Type B pancreatic cell (in vitro differentiated cells): ENCODE results near the gene KCMF1. TPM values are rescaled to one million over a fixed set of nuclear protein-coding genes. Genes with fewer than 3 reads are reported as not detected.

Experiments
- DNase-seq: peaks from one replicate; pipeline ENCODE4 v3.0.0; 2021; ENCODE audit warnings: mixed read lengths; ENCODE audit not compliant: unreplicated experiment; ENCODE audit errors: extremely low spot score
- H3K27ac Mint-ChIP-seq: 2 replicates; pipeline ENCODE4 v1.8.0; 2021; ENCODE audit warnings: mild to moderate bottlenecking, mixed read lengths
- H3K27me3 Mint-ChIP-seq: 2 replicates; pipeline ENCODE4 v1.8.0; 2021; ENCODE audit warnings: mixed read lengths
- H3K36me3 Mint-ChIP-seq: 2 replicates; pipeline ENCODE4 v1.8.0; 2021; ENCODE audit warnings: mixed read lengths
- H3K4me1 Mint-ChIP-seq: one replicate; pipeline ENCODE4 v1.8.0; 2021; ENCODE audit warnings: mixed read lengths; ENCODE audit not compliant: unreplicated experiment
- H3K4me3 Mint-ChIP-seq: 2 replicates; pipeline ENCODE4 v1.8.0; 2021; ENCODE audit warnings: mild to moderate bottlenecking, mixed read lengths
- H3K9me3 Mint-ChIP-seq: 2 replicates; pipeline ENCODE4 v1.8.0; 2021; ENCODE audit warnings: mixed read lengths
- total RNA-seq: library from RNA; stranded (reverse); gene quantifications from 2 replicates; pipeline ENCODE4 v1.2.1, GENCODE V29; 2021; ENCODE audit warnings: low replicate concordance
- TF ChIP-seq, protein P1 (sequence below): fragments of 200-600 bp; sonication (generic); conservative IDR thresholded peaks from 2 replicates; pipeline ENCODE4 v1.5.0; 2021; ENCODE audit warnings: antibody characterized with exemption, mild to moderate bottlenecking

The KCMF1 gene
- total RNA-seq, 1 donor from 2014 or later: 62.2 TPM

DNA sequence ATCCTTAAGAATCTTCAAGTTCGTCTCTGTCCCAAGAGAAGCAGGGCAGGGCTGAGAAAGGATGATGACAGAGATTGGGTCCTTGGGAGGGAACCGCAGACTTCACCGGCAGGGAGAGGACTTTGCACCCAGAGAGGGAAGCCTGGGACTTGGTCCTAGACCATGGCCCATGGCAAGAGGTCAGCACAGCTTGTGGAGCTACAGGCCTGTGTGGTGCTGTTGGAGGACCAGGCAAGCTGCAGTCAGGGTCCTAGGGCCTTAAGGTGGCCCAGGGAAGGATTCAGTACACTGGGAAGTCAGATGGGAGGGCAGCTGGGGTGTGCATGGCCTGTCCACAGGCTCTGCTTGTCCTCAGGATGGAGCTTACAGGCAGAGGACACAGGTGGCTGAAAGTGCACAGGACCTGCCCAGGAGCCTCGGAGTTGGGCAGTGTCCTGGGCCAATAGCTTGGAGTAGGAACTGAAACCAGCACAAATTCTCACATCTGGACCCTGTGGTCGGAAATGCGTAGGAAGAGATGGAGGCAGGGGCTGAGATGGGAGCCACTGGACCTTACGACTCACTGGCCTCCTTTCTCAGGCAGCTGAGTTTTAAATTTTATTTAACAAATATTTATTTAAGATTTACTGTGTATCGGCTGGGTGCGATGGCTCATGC is 105.8 kb downstream of the KCMF1 start:
- no peak overlapping the region for H3K27ac Mint-ChIP-seq
- H3K4me3 Mint-ChIP-seq: no peak overlapping the region
- TF ChIP-seq, protein P1, sequence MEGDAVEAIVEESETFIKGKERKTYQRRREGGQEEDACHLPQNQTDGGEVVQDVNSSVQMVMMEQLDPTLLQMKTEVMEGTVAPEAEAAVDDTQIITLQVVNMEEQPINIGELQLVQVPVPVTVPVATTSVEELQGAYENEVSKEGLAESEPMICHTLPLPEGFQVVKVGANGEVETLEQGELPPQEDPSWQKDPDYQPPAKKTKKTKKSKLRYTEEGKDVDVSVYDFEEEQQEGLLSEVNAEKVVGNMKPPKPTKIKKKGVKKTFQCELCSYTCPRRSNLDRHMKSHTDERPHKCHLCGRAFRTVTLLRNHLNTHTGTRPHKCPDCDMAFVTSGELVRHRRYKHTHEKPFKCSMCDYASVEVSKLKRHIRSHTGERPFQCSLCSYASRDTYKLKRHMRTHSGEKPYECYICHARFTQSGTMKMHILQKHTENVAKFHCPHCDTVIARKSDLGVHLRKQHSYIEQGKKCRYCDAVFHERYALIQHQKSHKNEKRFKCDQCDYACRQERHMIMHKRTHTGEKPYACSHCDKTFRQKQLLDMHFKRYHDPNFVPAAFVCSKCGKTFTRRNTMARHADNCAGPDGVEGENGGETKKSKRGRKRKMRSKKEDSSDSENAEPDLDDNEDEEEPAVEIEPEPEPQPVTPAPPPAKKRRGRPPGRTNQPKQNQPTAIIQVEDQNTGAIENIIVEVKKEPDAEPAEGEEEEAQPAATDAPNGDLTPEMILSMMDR: no peak
- no peaks in the 10 kb centered on the region for H3K4me1 Mint-ChIP-seq
- no peak for DNase-seq
- H3K27me3 Mint-ChIP-seq: no peaks in the 10 kb centered on the region
- no peaks in the 10 kb centered on the region for H3K36me3 Mint-ChIP-seq
- H3K9me3 Mint-ChIP-seq: peaks cover 6% of the 10 kb centered on the region

GRCh38 chr2:85077859-85078419 is 107.0 kb downstream of the KCMF1 start:
- TF ChIP-seq, protein P1: no peak
- Mint-ChIP-seq H3K9me3 (peaks cover 6% of the 10 kb centered on the region), H3K4me1 (no peaks in the 10 kb centered on the region), H3K4me3 (no peak overlapping the region), H3K27ac (no peak overlapping the region), H3K36me3 (no peaks in the 10 kb centered on the region), H3K27me3 (peaks cover 2% of the 10 kb centered on the region)
- no peak for DNase-seq

DNA sequence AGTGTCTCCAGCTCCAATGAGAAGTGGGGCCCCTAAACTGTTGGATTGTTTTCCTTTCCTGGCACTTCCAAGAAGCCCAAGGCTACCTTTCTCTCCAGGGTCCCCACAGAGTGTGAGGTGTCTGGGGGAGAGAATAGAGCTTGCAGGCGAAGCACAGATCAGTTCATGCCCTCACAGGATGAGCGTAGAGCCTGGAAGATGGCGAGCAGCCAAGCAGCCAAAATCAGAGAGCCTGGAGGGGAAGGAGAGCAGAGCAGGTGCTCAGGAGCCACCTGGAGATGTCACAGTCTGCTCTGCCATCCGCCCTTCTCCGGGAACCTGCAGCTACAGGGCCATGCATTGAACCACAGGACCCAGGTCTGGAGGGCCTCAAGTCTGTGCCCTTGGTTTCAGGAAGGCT is 107.6 kb downstream of the KCMF1 start:
- peaks cover 6% of the 10 kb centered on the region for H3K27me3 Mint-ChIP-seq
- TF ChIP-seq, protein P1: no peak
- no peaks in the 10 kb centered on the region for H3K36me3 Mint-ChIP-seq

GRCh38 chr2:85083092-85083491 is 112.1 kb downstream of the KCMF1 start:
- no peaks in the 10 kb centered on the region for H3K36me3 Mint-ChIP-seq
- no peaks in the 10 kb centered on the region for H3K4me1 Mint-ChIP-seq
- no peak overlapping the region for H3K27ac Mint-ChIP-seq
- H3K9me3 Mint-ChIP-seq: peaks cover 6% of the 10 kb centered on the region
- no peak for DNase-seq
- no peak overlapping the region for H3K4me3 Mint-ChIP-seq
- H3K27me3 Mint-ChIP-seq: peaks cover 16% of the 10 kb centered on the region
- TF ChIP-seq, protein P1: no peak

More for the DNA sequence above, 107.6 kb downstream of the KCMF1 start:
- Mint-ChIP-seq H3K9me3 (peaks cover 6% of the 10 kb centered on the region), H3K4me3 (no peak overlapping the region), H3K4me1 (no peaks in the 10 kb centered on the region), H3K27ac (no peak overlapping the region)
- DNase-seq: no peak

DNA sequence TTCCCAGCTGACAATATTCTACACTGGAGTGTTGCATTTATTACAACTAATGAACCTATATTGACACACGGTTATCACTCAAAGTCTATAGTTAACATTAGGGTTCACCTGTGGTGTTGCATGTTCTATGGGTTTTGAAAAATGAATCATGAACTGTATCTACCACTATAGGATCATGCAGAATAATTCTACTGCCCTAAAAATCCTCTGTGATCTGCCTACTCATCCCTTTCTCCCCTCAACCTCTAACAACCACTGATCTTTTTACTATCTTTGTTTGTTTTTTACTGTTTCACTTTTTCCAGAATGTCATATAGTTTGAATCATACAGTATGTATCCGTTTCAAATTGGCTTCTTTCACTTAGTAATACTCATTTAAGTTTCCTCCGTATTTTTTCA is 114.6 kb downstream of the KCMF1 start:
- Mint-ChIP-seq H3K27ac (no peak overlapping the region), H3K4me1 (no peaks in the 10 kb centered on the region), H3K4me3 (no peak overlapping the region), H3K9me3 (peaks cover 6% of the 10 kb centered on the region), H3K36me3 (no peaks in the 10 kb centered on the region), H3K27me3 (peaks cover 16% of the 10 kb centered on the region)
- DNase-seq: no peak
- TF ChIP-seq, protein P1: no peak
